Cortex of kidney (tissue), 1 donor: ENCODE data around the gene THAP2.
"Not testable (repeated sequence)": the region's sequence is repeated elsewhere in the genome, so short reads cannot be mapped to it uniquely, and the experiment has no call there.

Experiments
- DNase-seq: peaks from one replicate; lab custom pipeline; 2025; lab: John Stamatoyannopoulos, UW

Gene THAP2

DNA sequence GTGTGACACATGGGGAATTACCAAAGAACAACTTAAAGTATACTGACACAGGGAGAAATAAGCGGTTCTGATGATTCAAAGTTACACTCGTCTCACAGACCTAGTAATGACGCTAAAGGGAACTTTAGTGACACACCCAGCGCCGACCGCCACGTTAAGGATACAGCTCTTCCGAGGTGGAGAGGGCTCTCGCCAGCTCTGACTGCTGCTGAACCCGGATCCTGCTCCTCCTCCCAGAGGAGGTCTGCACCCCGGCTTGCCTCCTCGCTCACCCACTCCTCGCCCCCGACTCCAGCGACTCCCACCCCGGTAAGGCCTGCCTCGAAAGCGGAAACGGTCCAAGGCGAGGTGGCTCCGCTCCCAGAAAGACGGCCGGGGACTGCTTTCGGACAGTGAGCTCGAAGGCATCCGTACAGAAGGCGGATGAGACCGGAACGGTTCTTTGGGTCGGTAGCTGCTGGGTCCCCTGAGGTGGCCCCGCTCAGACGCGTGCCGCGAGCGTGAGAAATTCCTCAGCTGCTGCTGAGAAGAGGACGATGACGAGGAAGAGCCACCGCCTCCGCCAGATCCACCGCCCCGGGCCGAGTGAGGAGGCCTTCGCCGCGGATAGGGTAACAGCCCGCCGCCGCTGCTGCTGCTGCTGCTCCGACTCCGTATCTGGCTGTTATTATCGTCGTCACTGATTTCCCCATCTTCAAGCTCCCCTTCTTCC, 1.1 kb upstream of the THAP2 start:
- no peak for DNase-seq

DNA sequence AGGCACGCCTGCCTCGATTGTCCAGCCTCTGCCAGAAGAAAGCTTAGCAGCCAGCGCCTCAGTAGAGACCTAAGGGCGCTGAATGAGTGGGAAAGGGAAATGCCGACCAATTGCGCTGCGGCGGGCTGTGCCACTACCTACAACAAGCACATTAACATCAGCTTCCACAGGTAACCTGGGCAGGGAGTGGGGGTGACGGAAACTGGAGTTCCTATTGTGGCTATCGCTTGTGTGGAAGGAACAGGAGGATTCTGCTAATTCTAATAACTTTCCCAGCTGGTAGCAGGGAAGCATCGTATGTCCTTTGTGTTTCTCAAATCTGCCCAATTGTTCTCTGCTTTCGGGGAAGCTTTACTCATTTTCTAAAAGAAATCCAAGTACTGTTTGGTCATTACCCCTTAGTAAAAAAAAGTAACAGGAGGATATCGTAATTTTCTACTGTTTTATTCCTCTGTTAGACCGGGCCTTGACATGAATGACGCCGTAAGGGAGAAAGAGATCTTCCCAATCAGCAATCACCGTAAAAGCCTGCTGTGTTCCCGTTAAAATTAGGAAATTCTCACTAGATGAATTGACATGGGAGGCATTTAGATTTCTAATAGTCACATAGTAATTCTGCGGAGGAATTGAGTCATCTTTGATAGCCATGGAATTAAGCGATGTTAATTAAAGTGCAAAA, 449 bp downstream of the THAP2 start:
- no peak for DNase-seq

- DNase-seq = no peak
Observed at GRCh38 chr12:71665090-71665463, 976 bp downstream of the THAP2 start.

GRCh38 chr12:71666259-71666658, 2.2 kb downstream of the THAP2 start:
- DNase-seq = no peak

GRCh38 chr12:71671311-71671710, 7.2 kb downstream of the THAP2 start:
- no peak for DNase-seq

- DNase-seq = no peak
Observed at GRCh38 chr12:71671816-71672215, 7.7 kb downstream of the THAP2 start.

GRCh38 chr12:71682466-71682865, 18.4 kb downstream of the THAP2 start:
- DNase-seq = no peak

GRCh38 chr12:71683633-71684032, 19.5 kb downstream of the THAP2 start:
- no peak for DNase-seq

DNA sequence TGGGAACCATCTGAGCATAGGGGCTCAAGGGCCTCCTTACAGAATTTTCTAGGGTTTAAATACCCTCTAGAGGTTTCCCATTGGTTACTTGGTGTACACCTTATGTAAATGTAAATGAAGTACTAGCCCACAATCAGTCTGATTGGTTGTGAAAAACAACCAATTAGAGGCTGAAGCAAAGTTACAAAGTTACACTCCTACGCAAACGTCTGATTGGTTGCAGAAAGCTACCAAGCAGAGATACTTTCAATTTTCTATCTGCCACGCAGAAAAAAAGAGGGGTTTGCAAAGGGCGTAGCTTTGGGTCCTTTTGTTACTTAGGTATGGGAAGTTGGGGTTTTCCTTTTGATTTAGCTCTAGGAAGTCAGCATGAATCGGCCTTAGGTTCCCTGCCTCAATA, 20.0 kb downstream of the THAP2 start:
- no peak for DNase-seq

- DNase-seq = no peak
Observed at GRCh38 chr12:71685312-71685906, 21.3 kb downstream of the THAP2 start.

DNA sequence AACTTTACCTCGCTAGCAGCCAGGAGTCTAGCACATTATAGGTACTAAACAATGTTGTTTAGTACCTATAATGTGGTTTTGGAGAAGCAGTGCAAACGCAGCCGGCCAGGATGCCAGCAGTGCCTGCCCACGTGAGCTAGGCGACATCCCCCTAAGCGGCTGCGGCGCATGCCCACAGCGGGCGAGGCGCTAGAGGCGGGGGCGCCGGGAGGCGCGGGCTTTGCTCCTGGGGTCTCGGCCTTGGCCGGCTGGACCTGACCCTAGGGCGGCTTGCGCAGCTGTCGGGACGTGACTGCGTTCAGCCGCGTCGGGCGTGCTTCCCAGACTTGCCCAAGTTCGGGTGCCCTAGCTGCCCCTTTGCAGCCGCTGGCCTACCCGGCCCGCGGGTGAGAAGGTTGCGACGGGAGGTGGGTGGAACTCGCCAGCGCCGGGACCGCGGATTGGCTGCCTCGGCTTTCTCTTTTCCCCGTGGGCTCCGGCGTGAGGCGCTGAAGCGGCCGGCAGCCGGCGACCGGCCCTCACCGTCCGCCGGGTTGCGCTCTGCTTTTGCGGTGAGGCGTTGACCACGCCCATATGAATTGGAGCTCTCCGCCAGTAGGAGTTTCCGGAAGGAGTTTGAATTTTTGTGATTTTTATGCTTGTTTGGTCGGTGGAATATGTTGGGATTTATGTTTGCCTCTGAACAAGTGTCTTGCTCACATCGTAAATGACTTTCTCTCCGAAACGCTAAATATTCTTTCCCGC, 22.0 kb downstream of the THAP2 start, which contains the start of gene TMEM19:
Gene TMEM19, plus strand, starts transcription at position 169 of the 744 bp plus-strand sequence. CDS start 599 bp downstream, outside the sequence.
- DNase-seq = peak; percentile 34

DNA sequence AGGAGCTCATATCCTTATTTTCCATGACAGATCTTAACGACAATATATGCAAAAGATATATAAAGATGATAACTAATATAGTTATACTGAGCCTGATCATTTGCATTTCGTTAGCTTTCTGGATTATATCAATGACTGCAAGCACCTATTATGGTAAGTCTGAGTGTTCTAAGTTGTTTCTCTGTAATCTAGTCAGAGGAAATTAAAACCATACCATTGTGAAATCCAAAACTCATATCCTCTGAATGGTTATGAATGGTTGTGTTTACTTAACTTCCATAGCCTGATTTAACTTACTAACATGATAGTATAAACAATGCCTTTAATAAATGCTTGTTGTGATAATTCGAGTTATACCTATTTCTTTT, 22.5 kb downstream of the THAP2 start:
- no peak for DNase-seq

DNA sequence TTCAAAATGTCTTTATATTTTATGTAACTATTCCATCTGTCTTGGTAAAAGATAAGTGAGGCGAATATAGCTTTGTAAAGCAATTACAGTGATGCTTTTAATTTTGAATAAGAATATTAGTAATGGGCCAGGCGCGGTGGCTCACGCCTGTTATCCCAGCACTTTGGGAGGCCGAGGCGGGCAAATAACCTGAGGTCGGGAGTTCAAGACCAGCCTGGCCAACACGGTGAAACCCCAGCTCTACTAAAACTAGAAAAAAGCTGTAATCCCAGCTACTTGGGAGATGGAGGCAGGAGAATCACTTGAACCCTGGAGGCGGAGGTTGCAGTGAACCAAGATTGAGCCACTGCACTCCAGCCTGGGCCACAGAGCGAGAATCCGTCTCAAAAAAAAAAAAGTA, 23.1 kb downstream of the THAP2 start:
- not testable (repeated sequence) for DNase-seq

GRCh38 chr12:71688961-71689570, 25.0 kb downstream of the THAP2 start:
- DNase-seq = no peak

DNA sequence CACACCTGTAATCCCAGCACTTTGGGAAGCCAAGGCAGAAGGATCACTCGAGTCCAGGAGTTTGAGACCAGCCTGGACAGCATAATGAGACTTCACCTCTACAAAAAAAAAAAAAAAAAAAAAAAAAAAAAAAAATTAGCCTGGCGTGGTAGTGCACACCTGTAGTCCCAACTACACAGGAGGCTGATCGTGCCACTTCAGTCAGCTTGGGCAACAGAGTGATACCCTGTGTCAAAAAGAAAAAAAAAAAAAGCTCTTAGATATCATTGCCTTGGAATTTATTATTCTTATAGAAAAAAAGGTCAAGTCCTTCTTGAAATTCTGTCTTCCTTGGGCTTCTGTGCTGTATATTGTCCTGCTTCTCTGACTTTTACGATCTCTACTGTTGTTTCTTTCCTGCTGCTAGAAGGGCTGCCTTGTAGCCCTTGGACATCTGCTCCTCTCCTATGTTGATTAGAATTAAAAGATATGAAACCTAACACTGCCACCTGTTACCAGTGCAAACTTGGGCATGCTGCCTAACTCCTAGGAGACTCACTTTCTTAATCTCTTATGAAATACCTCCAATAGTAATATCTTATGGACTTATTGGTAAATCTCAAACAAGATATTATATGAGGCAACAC, 27.5 kb downstream of the THAP2 start:
- no peak for DNase-seq

- no peak for DNase-seq
Observed at GRCh38 chr12:71693126-71693525, 29.0 kb downstream of the THAP2 start.

GRCh38 chr12:71693651-71694050, 29.6 kb downstream of the THAP2 start:
- DNase-seq = not testable (repeated sequence)

GRCh38 chr12:71694099-71694820, 30.2 kb downstream of the THAP2 start:
- DNase-seq = no peak

- no peak for DNase-seq
Observed at GRCh38 chr12:71695782-71696181, 31.7 kb downstream of the THAP2 start.

DNA sequence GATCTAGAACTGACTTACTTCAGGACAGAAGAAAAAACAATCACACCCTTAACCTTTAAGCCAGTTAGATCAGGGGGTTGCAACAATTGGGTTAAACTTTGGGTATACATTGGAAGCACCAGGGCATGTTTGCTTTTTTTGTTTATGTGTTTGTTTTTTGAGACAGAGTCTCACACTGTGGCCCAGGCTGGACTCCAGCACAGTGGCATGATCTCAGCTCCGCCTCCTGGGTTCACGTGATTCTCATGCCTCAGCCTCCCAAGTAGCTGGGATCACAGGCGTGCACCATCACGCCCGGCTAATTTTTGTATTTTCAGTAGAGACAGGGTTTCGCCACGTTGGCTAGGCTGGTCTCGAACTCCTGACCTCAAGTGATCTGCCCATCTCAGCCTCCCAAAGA, 38.1 kb downstream of the THAP2 start:
- DNase-seq = not testable (repeated sequence)

- DNase-seq = no peak
Observed at GRCh38 chr12:71702590-71702989, 38.5 kb downstream of the THAP2 start.
